PFSK-1 (cell line): ENCODE results near the gene QPCT.

Experiments used
- FOXP2 ChIP-seq: optimal IDR thresholded peaks from 2 replicates; pipeline ENCODE3; 2011; ENCODE audit warnings: borderline replicate concordance, control low read depth, inconsistent platforms; ENCODE audit not compliant: insufficient read depth; ENCODE audit errors: extremely low read length, extremely low read depth
- POLR2AphosphoS5 ChIP-seq: IDR thresholded peaks from 2 replicates; pipeline ENCODE4 v1.6.1; 2012; ENCODE audit warnings: low read depth, mild to moderate bottlenecking, control low read depth, low read length, moderate library complexity
- SIN3A ChIP-seq: IDR thresholded peaks from 2 replicates; pipeline ENCODE4 v1.6.1; 2012; ENCODE audit warnings: mild to moderate bottlenecking, low read length, moderate library complexity, borderline replicate concordance; ENCODE audit not compliant: insufficient read depth
- TAF1 ChIP-seq: IDR thresholded peaks from 2 replicates; pipeline ENCODE4 v1.6.1; 2012; ENCODE audit warnings: low read length, control low read depth, borderline replicate concordance; ENCODE audit not compliant: insufficient read depth
- TF ChIP-seq, protein P1 (sequence below), 2 experiments: IDR thresholded peaks; 2 replicates each; pipeline versions ENCODE4 v1.6.1 to v1.8.0; 2011 to 2012; ENCODE audit warnings: low read depth in 2 of 2, low read length in 2 of 2, control low read depth in 1 of 2, inconsistent platforms in 1 of 2, mild to moderate bottlenecking in 1 of 2, moderate library complexity in 1 of 2; ENCODE audit not compliant: insufficient read depth in 1 of 2

QPCT gene

DNA sequence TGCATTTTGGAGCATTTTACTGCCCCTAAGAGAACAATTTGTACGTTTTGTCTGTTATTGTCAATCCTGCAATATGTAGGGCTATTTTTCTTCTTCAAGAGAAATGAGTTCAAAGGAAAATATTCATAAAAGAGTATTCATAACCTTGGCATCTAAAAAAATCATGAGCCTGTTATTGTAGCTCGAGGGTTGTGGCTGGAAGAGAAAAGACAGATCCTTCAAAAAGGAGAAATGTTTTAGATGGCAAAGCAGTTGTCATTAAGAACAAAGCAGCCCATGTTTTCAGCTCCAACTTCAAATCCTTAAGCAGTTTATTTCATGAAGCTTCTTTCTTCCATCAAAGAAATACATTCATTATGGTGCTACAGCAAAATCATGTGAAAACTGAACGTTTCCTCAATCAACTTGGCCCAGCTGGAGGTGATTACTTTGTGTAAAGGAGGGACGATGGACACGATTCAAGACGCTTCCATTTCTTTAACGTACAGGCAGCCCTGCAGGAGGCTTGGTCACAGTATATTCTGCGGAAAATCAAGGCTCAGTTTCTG is 31.4 kb downstream of the QPCT start:
- TF ChIP-seq POLR2AphosphoS5, result no peak
- TF ChIP-seq TAF1, result no peak
- TF ChIP-seq, protein P1, sequence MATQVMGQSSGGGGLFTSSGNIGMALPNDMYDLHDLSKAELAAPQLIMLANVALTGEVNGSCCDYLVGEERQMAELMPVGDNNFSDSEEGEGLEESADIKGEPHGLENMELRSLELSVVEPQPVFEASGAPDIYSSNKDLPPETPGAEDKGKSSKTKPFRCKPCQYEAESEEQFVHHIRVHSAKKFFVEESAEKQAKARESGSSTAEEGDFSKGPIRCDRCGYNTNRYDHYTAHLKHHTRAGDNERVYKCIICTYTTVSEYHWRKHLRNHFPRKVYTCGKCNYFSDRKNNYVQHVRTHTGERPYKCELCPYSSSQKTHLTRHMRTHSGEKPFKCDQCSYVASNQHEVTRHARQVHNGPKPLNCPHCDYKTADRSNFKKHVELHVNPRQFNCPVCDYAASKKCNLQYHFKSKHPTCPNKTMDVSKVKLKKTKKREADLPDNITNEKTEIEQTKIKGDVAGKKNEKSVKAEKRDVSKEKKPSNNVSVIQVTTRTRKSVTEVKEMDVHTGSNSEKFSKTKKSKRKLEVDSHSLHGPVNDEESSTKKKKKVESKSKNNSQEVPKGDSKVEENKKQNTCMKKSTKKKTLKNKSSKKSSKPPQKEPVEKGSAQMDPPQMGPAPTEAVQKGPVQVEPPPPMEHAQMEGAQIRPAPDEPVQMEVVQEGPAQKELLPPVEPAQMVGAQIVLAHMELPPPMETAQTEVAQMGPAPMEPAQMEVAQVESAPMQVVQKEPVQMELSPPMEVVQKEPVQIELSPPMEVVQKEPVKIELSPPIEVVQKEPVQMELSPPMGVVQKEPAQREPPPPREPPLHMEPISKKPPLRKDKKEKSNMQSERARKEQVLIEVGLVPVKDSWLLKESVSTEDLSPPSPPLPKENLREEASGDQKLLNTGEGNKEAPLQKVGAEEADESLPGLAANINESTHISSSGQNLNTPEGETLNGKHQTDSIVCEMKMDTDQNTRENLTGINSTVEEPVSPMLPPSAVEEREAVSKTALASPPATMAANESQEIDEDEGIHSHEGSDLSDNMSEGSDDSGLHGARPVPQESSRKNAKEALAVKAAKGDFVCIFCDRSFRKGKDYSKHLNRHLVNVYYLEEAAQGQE (IDR thresholded peaks at IDR 0.05; ENCODE audit: insufficient read depth in 1 of 2, low read depth in 2 of 2, low read length in 2 of 2), result no peak
- no peak for TF ChIP-seq SIN3A
- no peak for TF ChIP-seq FOXP2

DNA sequence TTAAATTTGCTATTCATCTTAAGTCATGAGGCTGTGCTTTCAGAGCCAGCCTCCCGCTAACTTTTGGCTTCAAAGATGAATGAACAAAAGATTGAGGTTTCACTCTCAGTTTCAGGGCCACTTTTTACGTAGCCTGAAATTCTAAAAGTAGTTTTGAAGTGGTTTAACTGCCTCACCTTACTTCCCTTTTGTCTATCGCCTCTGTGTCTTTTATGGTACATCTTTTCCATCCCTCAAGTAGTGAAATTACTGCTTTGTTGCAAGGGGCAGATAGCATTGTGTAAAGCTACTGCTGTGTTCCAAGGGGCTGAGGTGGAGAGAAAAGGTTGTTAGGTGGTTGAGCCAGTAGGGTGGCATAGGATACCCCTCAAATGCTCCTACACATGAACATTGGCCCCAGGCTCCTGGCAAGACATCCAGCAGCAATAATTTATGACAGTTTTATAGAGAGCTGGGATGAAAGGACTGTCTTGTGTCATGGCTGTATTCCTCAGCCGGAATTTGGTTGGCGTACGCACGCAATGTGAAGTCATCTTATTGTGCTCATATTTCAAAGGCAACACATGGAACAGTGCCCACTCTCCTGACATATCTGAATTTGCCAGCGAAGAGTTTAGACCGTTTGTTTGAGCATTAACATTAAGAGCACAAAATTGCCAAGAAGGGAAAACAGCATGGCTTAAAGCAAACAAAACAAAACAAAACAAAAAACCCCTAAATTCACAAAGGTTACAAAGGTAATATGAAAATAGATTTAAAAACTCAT is 32.2 kb downstream of the QPCT start:
- TF ChIP-seq FOXP2 (no peak), TAF1 (no peak), SIN3A (no peak), POLR2AphosphoS5 (no peak)
- TF ChIP-seq, protein P1 (IDR thresholded peaks at IDR 0.05; ENCODE audit: insufficient read depth in 1 of 2, low read depth in 2 of 2, low read length in 2 of 2), result no peak

DNA sequence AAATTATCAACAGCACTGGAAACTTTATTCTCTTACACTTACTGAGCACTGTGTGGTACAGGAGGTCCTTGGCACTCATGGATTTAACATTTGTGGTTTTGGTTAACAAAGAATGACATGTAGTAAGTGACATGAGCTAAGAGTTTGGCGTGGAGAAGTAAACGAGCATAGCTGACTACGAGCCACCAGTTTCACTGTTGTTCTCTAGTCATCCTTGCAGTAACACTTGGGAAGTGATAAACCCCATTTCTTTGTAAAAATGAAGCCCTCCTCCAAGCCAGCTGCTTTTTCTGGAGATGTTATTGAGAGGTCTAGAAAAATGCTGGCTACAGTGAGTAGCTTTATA is 32.7 kb downstream of the QPCT start:
- TF ChIP-seq FOXP2 (no peak), SIN3A (no peak), TAF1 (no peak), POLR2AphosphoS5 (no peak)
- TF ChIP-seq, protein P1 (IDR thresholded peaks at IDR 0.05; ENCODE audit: insufficient read depth in 1 of 2, low read depth in 2 of 2, low read length in 2 of 2), result no peak

DNA sequence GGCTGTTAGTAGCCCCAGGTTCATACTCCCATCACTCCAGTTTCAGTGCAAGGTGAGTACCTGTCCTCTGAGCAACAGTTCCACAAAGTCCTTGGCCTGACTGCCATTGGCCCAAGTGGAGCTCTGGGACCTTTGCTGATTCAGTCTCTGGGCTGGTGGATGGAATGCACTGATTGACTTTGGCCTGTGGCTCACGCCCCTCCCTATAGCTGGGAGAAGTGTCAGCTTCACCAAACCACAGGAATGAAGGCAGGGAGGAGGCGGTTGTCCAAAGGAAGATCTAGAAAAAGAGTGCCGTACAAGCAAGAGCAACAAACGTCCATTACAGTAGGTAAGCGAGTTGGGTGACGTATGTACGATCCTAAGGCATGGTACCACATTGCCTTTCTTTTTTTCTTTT is 34.0 kb downstream of the QPCT start:
- TF ChIP-seq FOXP2, result no peak
- no peak for TF ChIP-seq SIN3A

DNA sequence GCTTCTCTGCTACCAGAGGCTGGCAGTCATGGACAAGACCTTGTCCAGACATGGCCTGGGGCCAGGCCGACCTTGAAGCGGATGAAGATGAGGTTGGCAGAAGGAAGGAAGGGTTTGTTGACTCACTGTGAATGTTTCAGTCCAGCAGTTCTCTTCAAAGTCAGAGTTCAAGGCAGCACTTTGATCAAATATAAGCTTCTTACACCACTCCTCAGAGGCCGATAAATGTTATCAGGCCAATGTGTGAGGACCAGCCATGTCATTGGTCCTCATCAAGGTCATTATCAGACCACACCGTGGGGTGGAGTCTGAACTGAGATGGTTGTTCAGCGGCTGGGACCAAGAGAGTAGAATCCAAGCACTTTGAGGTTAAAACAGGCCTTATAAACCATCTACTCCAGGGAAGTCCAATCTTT is 35.5 kb downstream of the QPCT start:
- TF ChIP-seq FOXP2 (no peak), SIN3A (no peak), POLR2AphosphoS5 (no peak), TAF1 (no peak)
- TF ChIP-seq, protein P1 (IDR thresholded peaks at IDR 0.05; ENCODE audit: insufficient read depth in 1 of 2, low read depth in 2 of 2, low read length in 2 of 2), result no peak
